Measurements from ENCODE around the gene ASL.
A peak's percentile ranks its signal among the peaks of the same experiment; 100 is the strongest.
"Not testable (repeated sequence)": the region's sequence is repeated elsewhere in the genome, so short reads cannot be mapped to it uniquely, and the experiment has no call there.

ASL gene

DNA sequence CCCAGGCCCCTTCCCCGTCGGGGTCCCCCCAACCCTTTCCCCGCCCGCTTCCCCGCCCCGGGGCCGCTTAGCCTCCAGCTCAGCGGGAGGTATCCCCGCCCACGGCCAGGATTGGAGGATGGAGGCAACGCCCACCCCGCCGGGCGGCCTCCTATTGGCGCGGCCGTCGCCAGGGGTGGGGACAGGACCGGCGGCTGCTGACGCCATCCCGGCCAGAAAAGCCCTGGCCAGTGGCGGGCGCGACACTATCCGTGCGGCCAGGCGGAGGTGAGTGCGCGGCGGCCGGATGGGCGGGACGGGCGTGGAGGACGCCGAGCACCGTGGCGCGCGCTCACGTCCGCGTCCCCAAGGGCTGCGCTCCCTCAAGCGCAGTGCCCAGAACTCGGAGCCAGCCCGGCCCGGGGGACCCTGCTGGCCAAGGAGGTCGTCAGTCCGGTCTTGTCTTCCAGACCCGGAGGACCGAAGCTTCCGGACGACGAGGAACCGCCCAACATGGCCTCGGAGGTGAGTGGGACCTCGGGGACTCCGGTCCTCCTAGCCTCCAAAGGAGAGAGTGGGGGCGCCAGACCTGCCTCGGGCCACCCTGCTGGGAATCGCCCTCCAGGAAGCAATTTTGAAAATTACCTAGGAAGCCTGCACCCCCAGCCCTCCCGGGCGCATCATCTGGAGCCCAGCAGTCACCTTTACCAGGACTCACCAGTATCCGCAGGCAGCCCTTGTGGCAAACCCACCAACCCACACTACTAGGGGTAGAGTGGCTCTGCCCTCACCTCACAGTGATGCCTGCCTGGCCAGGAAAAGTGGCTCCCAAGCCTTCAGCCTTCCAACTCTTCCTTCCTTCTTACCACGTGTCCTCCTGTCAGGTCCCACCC is at the start of gene ASL:
Gene ASL, plus strand, starts transcription at position 230 of the 872 bp plus-strand sequence. Its CDS starts 263 bp downstream, at position 493.
- ATAC-seq: peak; percentile 98

DNA sequence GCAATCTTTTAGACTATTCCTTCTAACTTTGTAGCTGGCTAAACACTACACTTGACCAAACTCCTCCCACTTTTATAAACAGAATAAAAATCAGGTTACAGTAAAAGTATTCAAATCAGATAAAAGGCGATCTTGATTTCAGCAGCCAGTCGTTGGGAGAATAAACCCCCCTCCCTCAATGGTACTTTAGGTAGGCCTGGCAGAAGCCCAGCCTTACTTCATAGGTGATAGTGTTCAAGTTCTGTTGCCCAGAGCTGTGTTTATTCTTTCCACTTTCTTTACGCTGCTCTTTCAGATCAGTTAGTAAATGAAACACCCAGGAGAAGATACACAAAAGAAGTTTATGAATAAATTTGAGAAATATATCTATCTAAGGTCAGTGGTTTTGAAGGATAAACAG is 47.3 kb upstream of the ASL start:
- ATAC-seq: not testable (repeated sequence)

DNA sequence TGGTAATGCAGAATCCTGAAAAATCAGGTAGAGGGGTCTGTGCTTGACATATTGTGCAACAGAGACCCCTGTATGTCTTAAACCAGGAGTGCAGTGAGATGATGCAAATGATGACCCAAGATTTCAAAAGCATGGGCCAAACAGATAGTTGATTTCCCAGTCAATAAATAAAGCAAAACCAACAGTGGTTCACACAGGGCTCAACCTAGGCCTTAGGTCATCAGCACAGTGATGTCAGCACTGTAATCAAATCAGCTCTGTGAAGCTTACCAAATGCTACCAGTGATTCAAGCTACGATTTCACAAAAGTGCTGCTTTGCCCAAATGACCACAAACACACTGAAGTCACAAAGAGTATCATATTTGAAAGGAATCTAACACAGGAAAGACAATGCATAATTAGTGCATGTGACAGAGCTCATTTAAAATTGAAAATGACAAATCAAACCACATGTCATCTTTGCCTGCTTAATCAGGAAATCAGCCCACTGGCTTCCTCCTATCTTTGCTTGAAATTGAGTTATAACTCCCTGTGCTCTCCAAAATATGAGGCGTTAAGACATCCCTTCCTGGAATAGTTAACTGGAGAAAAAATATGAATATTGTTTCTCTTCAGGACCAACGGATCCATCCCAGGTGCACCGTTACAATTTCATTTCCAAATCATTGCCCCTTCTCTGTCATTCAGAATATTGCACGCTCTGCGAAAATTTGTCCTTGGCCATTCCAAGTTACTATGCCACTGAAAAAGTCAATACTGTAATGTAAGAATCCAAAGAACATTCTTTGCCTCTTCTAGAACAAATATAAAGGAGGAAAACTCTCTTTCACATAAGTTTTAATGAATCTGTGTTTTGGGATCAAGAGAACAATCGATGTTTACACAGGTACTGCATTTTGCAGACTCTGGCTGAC is 41.9 kb upstream of the ASL start:
- peak in 1 of 2 donors; percentile 58 for ATAC-seq

DNA sequence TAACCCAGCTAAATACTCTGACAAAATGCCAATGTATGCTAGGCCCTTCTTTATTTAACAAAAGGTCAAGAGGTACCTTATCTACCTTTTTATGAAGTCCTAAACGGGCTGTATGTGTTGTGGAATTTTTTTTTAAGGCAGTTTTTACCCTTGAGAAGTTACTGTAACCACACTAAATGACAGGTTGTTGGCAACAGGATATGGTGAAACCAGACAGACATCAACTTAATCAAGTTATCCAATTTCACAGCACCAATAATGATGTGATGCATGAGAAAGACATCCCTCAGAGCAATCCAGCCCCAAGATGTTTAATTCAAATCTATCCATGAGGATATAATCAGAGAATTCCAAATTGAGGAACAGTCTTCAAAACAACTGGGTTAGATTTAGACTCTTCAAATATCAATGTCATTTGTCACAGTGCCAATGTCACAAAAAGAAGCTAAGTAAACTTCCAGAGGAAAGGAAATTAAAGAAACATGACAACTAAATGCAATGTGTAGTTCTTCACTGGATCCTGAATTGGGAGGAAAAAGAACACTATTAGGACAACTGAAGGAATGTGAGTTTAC is 41.1 kb upstream of the ASL start:
- ATAC-seq: not testable (repeated sequence)

DNA sequence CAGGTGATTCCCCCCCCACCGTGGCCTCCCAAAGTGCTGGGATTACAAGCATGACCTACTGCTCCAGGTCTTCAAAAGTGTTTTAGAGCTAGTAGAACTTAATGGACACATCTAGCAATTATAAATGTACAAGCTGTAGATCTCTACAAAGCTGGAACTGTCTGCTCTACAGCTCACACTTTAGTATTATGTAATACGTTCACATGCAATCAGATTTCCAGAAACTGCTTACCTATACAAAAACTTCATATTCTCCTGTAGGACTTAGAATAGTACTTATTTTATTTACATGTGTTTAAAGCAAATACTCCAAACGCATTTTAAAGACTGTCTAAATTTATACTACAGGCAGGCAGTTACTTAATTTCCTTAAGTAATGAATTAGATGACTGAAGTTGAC is 39.2 kb upstream of the ASL start:
- no peak for ATAC-seq

DNA sequence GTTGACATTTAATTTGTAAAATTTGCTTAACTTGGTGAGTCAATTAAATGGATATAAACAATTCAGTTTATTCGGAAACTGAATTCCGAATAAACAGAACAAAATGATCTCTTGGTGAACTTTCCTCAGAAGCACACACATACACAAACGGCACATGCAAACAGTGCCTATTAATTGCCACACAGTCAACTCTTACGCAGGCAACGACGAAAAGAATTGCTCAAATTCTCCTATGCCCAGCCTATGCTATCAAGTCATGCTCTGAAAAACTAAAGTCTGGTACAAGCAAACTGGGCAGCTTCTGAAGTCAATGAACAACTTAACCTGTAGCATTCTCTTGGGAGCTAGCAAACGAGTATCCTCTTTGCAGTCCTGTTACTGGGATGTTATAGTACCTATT is 38.8 kb upstream of the ASL start:
- ATAC-seq: no peak

DNA sequence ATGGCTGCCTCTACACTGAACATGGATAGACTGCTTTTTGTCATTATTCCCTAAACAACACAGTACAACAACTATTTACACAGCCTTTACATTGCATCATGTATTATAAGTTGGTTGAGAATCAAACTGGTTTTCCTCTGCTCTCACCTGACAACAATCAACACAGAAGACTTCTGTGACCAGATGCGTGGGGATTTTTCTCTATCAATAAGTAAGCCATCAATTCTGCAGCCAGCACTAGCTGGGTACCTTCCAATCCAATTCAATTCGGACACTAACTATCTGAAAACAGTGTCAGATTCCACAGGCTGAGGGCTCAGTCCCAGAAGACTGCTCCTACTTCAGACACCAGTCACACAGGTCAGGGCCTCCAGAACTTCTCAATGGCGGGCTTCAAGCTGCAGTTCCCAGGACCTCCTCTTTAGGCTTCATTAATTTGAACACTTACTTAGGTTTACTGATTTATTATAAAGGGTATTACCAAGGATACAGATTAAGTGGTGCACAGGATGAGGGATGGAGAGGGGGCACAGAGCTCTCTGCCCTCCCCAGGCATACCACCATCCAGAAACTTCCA is 36.4 kb upstream of the ASL start:
- ATAC-seq: no peak

DNA sequence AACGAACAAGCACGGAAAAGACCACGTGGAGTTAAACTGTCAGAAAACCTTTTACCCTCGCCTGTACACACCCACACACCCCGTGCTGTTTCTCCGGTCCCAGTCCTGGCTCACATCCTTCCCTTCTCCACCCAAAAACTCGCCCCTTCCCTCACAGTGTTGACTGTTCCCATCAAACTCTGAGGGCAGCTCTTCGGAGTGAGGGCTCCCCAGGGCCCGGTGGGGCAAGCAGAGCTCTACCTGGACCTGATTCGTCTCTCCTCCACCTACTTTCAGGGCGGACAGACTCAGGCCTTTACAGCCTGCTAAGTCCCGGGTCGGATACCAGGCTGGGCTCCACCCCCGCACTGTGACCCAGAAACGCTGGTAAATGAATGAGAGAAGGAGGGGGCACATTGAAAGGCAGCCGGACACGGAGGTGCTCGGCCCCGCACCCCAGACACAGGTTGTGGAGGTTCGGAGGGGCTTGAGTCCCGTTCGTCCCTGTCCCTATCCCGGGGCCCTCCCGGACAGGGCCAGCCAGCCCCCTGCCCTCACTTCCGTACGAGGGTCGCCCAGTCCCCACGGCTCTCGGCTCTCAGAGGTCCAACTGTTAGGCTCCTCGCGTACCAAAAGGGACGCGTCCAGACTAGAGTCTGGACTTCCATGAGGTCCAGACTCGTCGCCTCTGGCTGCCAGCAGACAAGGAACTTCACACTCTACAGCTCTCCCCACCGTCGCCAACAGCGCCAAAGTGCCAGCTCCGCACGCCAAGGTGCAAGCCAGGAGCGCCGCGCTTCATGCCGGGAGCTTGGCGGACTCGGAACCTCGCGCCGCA is 31.7 kb upstream of the ASL start:
- ATAC-seq: peak; percentile 30 to 42

DNA sequence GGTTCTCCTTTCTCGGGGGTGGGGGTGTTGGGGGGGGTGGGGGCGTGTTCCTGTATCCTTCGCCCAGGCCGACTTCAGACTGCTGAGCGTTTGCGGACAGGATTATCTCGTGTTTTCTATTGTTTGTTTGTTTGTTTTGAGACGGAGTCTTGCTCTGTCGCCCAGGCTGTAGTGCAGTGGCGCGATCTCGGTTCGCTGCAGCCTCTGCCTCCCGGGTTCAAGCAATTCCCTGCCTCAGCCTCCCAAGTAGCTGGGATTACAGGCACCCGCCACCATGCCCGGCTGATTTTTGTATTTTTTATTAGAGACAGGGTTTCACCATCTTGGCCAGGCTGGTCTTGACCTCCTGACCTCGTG is 31.1 kb upstream of the ASL start:
- not testable (repeated sequence) for ATAC-seq

DNA sequence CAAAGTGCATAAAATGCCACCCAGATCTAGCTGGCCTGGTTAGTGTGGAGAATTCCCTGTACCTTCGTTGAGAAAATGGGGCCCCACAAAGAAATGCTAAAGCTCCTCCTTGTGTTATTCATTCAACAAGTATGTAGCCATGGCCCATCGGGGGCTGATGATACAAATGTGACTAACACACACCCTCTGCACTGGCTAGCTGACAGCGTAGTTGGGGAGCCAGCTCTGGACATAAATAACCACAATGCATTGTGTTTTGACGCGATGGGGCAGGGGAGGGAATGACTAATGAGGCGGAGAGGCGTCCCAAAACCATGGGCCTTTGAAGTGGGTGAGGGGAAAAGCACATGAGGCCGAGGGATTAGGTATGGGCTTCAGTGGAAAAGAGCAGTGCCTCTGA is 28.2 kb upstream of the ASL start:
- no peak for ATAC-seq

DNA sequence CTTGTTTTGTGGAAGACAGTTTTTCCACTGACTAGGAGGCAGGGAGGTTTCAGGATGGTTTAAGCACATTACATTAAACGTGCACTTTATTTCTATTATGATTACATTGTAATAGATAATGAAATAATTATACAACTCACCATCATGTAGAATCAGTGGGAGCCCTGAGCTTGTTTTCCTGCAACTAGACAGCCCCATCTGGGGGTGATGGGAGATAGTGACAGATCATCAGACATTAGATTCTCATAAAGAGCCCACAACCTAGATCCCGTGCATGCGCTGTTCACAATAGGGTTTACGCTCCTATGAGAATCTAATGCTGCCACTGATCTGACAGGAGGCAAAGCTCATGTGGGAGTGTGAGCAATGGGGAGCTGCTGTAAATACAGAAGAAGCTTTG is 25.7 kb upstream of the ASL start:
- not testable (repeated sequence) for ATAC-seq

DNA sequence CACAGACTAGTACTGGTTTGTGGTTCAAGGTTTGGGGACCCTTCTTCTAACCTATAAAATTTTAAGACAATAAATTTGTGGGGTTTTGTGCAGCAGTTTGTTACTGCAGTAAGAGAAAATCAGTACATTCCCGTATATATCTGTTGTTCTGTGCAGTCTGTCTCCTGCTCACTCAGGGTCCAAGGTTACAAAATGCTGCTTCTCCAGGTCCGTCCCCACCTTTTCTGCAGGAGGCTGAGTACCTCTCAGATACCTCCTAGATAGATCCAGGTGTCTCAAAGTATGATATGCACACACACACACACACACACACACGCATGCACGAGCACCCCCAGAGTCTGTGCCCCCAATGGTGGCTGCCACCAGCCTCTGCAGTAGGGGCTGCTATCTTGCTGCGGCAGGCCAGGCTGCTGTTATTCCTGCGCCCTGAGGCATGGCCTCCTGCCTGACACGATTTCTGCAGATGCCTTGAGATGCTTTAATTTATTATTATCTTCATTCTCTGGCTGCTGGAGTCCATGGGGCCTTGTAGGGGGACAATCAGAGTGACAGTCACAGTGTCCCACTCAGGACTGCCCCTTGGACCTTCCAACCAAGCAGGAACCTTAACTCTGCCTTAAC is 25.2 kb upstream of the ASL start:
- no peak for ATAC-seq

DNA sequence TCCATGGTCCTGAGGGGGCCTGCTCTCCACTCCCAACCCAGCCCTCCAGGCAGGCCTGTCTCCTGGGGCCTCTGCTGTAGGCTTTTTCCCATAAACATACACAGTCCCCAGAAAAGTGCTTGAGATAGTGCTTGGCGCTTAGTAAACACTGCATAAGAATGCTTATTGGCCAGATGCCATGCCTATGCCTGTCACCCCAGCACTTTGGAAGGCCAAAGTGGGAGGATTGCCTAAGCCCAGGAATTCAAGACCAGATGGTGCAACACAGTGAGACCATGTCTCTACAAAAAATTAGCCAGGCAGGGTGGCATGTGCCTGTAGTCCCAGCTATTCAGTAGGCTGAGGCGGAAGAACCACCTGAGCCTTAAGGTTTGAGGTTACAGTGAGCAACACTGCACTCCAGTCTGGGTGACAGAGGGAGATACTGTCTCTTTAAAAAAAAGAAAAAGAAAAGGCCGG is 24.6 kb upstream of the ASL start:
- no peak for ATAC-seq

DNA sequence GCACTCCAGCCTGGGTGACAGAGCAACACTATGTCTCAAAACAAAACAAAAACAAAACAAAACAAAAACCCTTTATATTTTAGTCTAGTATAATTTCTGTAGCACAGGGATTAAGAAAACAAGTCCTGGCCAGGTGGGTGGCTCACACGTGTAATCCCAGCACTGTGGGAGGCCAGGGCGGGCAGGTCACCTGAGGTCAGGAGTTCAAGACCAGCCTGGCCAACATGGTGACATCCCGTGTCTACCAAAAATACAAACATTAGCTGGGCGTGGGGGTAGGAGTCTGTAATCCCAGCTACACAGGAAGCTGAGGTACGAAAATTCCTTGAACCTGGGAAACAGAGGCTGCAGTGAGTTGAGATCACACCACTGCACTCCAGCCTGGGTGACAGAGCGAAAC is 23.2 kb upstream of the ASL start:
- no peak for ATAC-seq

DNA sequence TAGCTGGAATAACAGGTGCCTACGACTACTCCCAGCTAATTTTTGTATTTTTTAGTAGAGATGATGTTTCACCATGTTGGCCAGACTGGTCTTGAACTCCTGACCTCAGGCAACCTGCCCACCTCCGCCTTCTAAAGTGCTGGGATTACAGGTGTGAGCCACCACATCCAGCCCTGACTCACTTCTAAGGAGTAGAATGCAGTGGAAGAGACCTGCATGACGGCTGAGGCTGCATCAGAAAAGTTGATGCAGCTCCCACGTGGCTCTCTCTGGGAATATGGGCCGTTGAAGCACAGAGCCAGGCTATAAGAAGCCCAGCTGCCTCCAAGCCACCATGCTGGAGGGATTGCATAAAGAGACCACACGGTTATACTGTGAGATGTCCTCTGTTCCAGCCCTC is 21.6 kb upstream of the ASL start:
- ATAC-seq: no peak

DNA sequence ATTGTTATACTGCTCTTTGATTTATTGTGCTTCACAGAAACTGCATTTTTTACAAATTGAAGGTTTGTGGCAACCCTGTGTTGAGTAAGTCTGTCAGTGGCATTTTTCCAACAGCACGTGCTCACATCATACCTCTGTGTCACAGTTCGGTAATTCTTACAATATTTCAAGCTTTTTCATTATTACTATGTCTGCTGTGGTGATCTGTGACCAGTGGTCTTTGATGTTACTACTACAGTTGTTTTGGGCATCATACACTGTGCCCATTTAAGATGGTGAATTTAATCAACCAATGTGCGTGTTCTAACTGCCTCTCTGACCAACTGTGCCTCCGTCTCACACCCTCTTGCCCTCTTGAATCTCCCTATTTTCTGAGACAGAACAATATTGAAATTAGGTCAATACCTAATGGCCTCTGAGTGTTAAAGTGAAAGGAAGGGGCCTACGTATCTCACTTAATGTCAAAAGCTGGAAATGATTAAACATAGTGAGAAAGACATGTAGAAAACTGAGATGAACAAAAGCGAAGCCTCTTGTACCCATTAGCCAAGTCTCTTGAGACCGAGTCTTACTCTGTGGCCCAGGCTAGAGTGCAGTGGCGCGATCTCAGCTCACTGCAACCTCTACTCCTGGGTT is 20.2 kb upstream of the ASL start:
- ATAC-seq: peak; percentile 35 to 43

DNA sequence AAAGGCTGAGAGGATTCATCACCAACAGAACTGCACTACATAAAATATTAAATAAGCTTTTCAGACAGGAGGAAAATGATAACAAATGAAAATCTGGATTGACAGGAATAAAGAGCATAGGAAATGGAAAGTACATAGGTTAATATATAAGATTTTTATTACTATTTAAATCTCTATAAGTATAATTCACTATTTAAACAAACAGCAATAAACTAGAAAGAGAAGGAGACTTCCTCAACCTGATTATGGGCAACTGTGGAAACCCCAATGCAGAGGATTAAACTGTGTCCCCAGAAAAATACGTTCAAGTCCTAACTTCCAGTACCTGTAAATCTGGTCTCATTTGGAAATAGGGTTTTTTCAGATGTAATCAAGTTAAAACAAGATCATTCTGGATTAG is 14.8 kb upstream of the ASL start:
- no peak for ATAC-seq

DNA sequence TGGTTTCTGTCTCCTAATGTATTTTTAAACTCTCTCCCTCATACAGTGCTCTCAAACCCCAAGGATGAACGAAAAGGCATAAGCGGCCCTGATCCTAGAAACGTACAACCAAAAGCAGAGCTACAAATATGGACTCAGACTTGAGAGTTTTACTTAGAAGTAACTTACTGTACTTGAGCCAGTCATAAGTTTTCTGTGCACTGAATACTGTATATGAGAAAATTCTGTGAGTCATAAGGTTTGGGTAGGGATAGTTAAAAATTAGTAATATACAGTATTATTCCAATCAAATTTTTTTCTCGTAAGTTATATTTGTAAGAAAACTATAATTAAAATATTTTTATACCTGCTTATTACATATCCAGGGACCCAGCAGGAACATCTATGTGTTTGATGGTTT is 5.9 kb upstream of the ASL start:
- no peak for ATAC-seq

DNA sequence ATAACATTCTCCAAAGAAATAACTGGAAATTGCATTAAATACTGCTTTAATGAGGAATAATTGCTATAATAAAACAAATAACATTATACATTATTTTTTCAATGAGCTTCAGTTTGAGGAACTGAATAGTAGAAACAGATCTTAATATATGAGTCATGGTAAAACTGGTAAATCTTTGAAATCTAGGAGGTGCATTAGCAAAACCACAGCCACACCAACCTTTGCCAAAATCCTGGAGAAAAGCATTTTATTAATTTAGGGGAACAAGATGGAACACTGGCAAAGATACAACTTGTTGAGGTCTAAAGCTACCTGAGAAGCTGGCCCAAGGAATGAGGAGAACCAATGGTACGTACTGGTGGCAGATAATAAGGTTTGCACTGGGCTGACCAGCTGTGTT is 5.4 kb upstream of the ASL start:
- ATAC-seq: no peak

DNA sequence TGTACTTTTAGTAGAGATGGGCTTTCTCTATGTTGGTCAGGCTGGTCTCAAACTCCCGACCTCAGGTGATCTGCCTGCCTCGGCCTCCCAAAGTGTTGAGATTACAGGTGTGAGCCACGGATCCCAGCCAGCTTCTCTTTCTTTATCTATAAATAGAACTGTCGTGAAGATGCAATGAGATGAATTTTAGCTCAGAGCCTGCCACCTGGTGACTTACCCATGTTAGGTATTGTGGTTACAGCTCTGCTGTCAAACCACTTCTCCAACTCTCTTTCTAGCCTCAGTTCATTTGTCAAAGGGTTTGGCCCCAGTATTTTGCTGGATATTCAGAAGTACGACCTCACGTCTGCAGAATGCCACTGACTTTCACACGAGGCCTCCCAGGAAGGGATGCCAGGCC is 3.4 kb upstream of the ASL start:
- ATAC-seq: not testable (repeated sequence)
